MM.1S (cell line): ENCODE results near the gene KCNJ16.

Experiments
- DNase-seq: peaks from one replicate; pipeline ENCODE4 v3.0.0-alpha.2; 2015
- H2AFZ ChIP-seq: fragments of 300-600 bp; sonication (generic); 2 replicates; pipeline ENCODE4 v1.6.0; 2016; ENCODE audit warnings: antibody characterized with exemption, low read length
- H3F3A ChIP-seq: fragments of 300-600 bp; sonication (generic); 2 replicates; pipeline ENCODE4 v1.6.1; 2016; ENCODE audit warnings: mild to moderate bottlenecking, antibody characterized with exemption, low read length, moderate library complexity, mixed read lengths; ENCODE audit not compliant: insufficient read depth
- H3K27ac ChIP-seq: fragments of 300-600 bp; sonication (generic); 2 replicates; pipeline ENCODE4 v1.5.1; 2016; ENCODE audit warnings: mild to moderate bottlenecking, low read length
- H3K27me3 ChIP-seq: fragments of 300-600 bp; sonication (generic); replicated peaks from 2 replicates; pipeline ENCODE4 v1.6.0; 2016; ENCODE audit warnings: low read length; ENCODE audit not compliant: insufficient read depth
- H3K36me3 ChIP-seq: fragments of 300-600 bp; sonication (generic); replicated peaks from 2 replicates; pipeline ENCODE4 v1.6.1; 2016; ENCODE audit warnings: mild to moderate bottlenecking, low read length, mixed read lengths; ENCODE audit not compliant: insufficient read depth
- H3K4me1 ChIP-seq: fragments of 300-600 bp; sonication (generic); 2 replicates; pipeline ENCODE4 v1.6.1; 2016; ENCODE audit warnings: low read length, mixed read lengths
- H3K4me2 ChIP-seq: fragments of 300-600 bp; sonication (generic); 2 replicates; pipeline ENCODE4 v1.6.0; 2016; ENCODE audit warnings: low read depth, low read length
- H3K4me3 ChIP-seq: fragments of 300-600 bp; sonication (generic); 2 replicates; pipeline ENCODE4 v1.5.1; 2016; ENCODE audit warnings: low read length, mixed read lengths
- H3K79me2 ChIP-seq: fragments of 300-600 bp; sonication (generic); 2 replicates; pipeline ENCODE4 v1.6.1; 2016; ENCODE audit warnings: mixed run types, low read length, mixed read lengths
- H3K9ac ChIP-seq: fragments of 300-600 bp; sonication (generic); 2 replicates; pipeline ENCODE4 v1.6.1; 2016; ENCODE audit warnings: low read length, mixed read lengths
- H3K9me2 ChIP-seq: fragments of 300-600 bp; sonication (generic); replicated peaks from 2 replicates; pipeline ENCODE4 v1.6.1; 2016; ENCODE audit warnings: mild to moderate bottlenecking, low read length, mixed read lengths; ENCODE audit not compliant: insufficient read depth
- H3K9me3 ChIP-seq: fragments of 300-600 bp; sonication (generic); replicated peaks from 2 replicates; pipeline ENCODE4 v1.6.1; 2016; ENCODE audit warnings: mild to moderate bottlenecking, low read length, mixed read lengths; ENCODE audit not compliant: insufficient read depth
- H4K20me1 ChIP-seq: fragments of 300-600 bp; sonication (generic); 2 replicates; pipeline ENCODE4 v1.6.1; 2016; ENCODE audit warnings: mild to moderate bottlenecking, low read length, moderate library complexity, mixed read lengths; ENCODE audit not compliant: insufficient read depth
- EZH2 ChIP-seq: fragments of 300-600 bp; sonication (generic); optimal IDR thresholded peaks from 2 replicates; pipeline ENCODE3; 2017; ENCODE audit warnings: low read depth, mild to moderate bottlenecking, antibody characterized with exemption, low read length, mixed read lengths
- EZH2phosphoT487 ChIP-seq: fragments of 300-600 bp; sonication (generic); IDR thresholded peaks from 2 replicates; pipeline ENCODE4 v1.6.1; 2018; ENCODE audit warnings: antibody characterized with exemption, low read length
- TF ChIP-seq, protein P1 (sequence below): fragments of 300-600 bp; sonication (generic); IDR thresholded peaks from 2 replicates; pipeline ENCODE4 v1.5.1; 2016; ENCODE audit warnings: antibody characterized with exemption, low read length, mixed read lengths

KCNJ16 gene

DNA sequence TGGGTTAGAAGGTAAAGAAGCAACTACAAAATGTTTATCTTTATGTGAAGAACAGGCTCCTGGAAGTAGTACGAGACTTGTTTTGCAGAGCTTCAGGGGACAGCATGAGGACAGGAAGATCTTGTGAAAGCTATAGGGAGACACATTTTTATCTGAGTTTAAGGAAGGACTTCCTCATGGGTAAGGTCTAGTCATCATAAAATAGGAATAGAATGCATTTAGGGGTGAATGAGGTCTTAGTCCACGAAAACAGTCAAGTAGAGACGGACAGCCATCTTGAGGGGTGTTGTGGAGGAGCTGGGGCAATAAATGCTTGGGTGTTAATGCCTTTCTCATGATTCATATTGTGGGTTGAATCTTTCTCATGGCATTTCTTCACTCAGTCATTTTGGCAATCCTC is 24.3 kb downstream of the KCNJ16 start:
- no peaks in the 10 kb centered on the region for H3K4me1 ChIP-seq
- TF ChIP-seq, protein P1, sequence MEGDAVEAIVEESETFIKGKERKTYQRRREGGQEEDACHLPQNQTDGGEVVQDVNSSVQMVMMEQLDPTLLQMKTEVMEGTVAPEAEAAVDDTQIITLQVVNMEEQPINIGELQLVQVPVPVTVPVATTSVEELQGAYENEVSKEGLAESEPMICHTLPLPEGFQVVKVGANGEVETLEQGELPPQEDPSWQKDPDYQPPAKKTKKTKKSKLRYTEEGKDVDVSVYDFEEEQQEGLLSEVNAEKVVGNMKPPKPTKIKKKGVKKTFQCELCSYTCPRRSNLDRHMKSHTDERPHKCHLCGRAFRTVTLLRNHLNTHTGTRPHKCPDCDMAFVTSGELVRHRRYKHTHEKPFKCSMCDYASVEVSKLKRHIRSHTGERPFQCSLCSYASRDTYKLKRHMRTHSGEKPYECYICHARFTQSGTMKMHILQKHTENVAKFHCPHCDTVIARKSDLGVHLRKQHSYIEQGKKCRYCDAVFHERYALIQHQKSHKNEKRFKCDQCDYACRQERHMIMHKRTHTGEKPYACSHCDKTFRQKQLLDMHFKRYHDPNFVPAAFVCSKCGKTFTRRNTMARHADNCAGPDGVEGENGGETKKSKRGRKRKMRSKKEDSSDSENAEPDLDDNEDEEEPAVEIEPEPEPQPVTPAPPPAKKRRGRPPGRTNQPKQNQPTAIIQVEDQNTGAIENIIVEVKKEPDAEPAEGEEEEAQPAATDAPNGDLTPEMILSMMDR: no peak
- no peak for TF ChIP-seq EZH2
- no peak for TF ChIP-seq EZH2phosphoT487
- no peak overlapping the region for H2AFZ ChIP-seq
- H3K9ac ChIP-seq: no peak overlapping the region
- no peak overlapping the region for H3K27ac ChIP-seq
- H3K4me3 ChIP-seq: no peak overlapping the region
- no peaks in the 10 kb centered on the region for H3K36me3 ChIP-seq
- H3K9me3 ChIP-seq: no peaks in the 10 kb centered on the region
- H3K9me2 ChIP-seq: no peaks in the 10 kb centered on the region
- H4K20me1 ChIP-seq: no peaks in the 10 kb centered on the region
- no peak overlapping the region for H3K4me2 ChIP-seq
- H3F3A ChIP-seq: no peaks in the 10 kb centered on the region
- no peaks in the 10 kb centered on the region for H3K27me3 ChIP-seq
- no peaks in the 10 kb centered on the region for H3K79me2 ChIP-seq
- no peak for DNase-seq

DNA sequence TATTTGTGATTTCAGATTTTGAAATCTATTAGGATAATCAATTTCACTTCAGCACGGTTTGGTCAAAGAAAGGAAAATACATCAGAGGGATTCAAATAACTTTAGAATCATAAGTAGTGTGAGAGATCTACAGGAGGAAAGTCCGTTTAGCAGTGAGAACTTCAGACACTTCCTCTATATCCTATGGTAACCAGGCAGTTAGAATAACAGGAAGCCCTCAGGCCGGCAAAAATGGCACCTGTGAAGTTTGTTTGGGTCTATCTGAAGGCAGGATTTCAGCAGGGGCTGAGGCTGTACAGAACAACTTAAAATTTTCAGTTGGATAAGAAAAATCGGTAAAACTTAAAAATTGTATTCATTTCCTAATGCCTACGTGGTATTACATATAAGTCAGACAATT is 24.9 kb downstream of the KCNJ16 start:
- Histone ChIP-seq H3K27me3 (no peaks in the 10 kb centered on the region), H3K36me3 (no peaks in the 10 kb centered on the region), H4K20me1 (no peaks in the 10 kb centered on the region), H3K4me2 (no peak overlapping the region), H3K79me2 (no peaks in the 10 kb centered on the region), H3F3A (no peaks in the 10 kb centered on the region), H3K4me3 (no peak overlapping the region), H2AFZ (no peak overlapping the region), H3K27ac (no peak overlapping the region), H3K9ac (no peak overlapping the region), H3K4me1 (no peaks in the 10 kb centered on the region), H3K9me3 (no peaks in the 10 kb centered on the region), H3K9me2 (no peaks in the 10 kb centered on the region)
- DNase-seq: no peak
- TF ChIP-seq, protein P1: no peak
- TF ChIP-seq EZH2phosphoT487: no peak
- no peak for TF ChIP-seq EZH2

DNA sequence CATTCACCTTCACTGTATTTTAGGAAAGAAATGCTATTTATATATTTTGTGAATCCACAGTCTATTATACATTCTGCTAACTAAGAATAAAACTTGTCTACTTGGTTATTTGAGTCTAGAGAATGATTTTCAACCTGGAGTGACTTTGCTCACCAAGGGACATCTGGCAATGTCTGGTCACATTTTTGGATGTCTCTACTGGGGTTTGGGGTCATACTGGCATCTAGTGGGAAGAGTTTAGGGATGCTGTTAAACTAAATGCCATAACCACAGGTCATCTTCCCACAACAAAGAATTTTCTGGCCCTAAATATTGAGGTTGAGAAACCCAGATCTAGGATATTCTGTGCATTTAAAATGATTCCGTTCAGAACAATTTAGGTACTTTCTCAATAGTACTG is 26.0 kb downstream of the KCNJ16 start:
- no peaks in the 10 kb centered on the region for H3K9me3 ChIP-seq
- H3F3A ChIP-seq: no peaks in the 10 kb centered on the region
- no peak overlapping the region for H2AFZ ChIP-seq
- H3K27me3 ChIP-seq: no peaks in the 10 kb centered on the region
- H3K4me3 ChIP-seq: no peak overlapping the region
- H3K4me2 ChIP-seq: no peak overlapping the region
- H3K4me1 ChIP-seq: no peaks in the 10 kb centered on the region
- no peaks in the 10 kb centered on the region for H3K79me2 ChIP-seq
- TF ChIP-seq, protein P1: no peak
- TF ChIP-seq EZH2phosphoT487 (no peak), EZH2 (no peak)
- H3K9ac ChIP-seq: no peak overlapping the region
- H3K36me3 ChIP-seq: no peaks in the 10 kb centered on the region
- no peaks in the 10 kb centered on the region for H3K9me2 ChIP-seq
- H3K27ac ChIP-seq: no peak overlapping the region
- H4K20me1 ChIP-seq: no peaks in the 10 kb centered on the region
- DNase-seq: no peak
